Transverse colon (tissue), 4 donors: ENCODE data around the gene NEK1. TPM values are rescaled to one million over a fixed set of nuclear protein-coding genes. Genes with fewer than 3 reads are reported as not detected.

Source experiments
- DNase-seq: peaks from one replicate; pipeline ENCODE4 v3.0.0-alpha.2; 2019
- H3K27ac ChIP-seq, 4 donors: fragments of 200-600 bp; sonication (generic); 2 replicates each; pipeline ENCODE4 v1.5.1; 2016 to 2018; ENCODE audit warnings: inconsistent platforms in 4 of 4
- H3K27me3 ChIP-seq: fragments of 200-600 bp; sonication (generic); 2 replicates; pipeline ENCODE4 v1.5.1; 2017; ENCODE audit warnings: inconsistent platforms
- H3K36me3 ChIP-seq, 4 donors: fragments of 200-600 bp; sonication (generic); 2 replicates each; pipeline ENCODE4 v1.5.1; 2017 to 2019; ENCODE audit warnings: inconsistent platforms in 4 of 4
- H3K4me1 ChIP-seq, 4 donors: fragments of 200-600 bp; sonication (generic); 2 replicates each; pipeline ENCODE4 v1.5.1; 2017 to 2020; ENCODE audit warnings: inconsistent platforms in 4 of 4
- H3K4me3 ChIP-seq, 4 donors: fragments of 200-600 bp; sonication (generic); 1 replicate in 1 of 4; 2 replicates in 3 of 4; pipeline versions ENCODE4 v1.5.1 to v1.6.1; 2017 to 2019; ENCODE audit warnings: inconsistent platforms in 4 of 4
- H3K9me3 ChIP-seq, 2 donors: fragments of 200-600 bp; sonication (generic); 2 replicates each; pipeline ENCODE4 v1.5.1; 2017 to 2019; ENCODE audit warnings: inconsistent platforms in 2 of 2
- CTCF ChIP-seq, 5 experiments: fragments of 200-600 bp in 3 of 5; fragments of 450-650 bp in 2 of 5; sonication (generic) in 3 of 5; IDR thresholded peaks; 1 replicate in 2 of 5; 2 replicates in 3 of 5; pipeline ENCODE4 v1.5.1; 2016 to 2017; ENCODE audit warnings: antibody characterized with exemption in 5 of 5, inconsistent platforms in 3 of 5, mild to moderate bottlenecking in 2 of 5, moderate library complexity in 1 of 5
- EP300 ChIP-seq: sonication (generic); formaldehyde crosslinking; IDR thresholded peaks from one replicate; pipeline ENCODE4 v1.6.1; 2017; ENCODE audit warnings: antibody characterized with exemption, low read depth
- POLR2A ChIP-seq: fragments of 450-650 bp; IDR thresholded peaks from one replicate; pipeline ENCODE4 v1.6.1; 2016; ENCODE audit warnings: antibody characterized with exemption, mild to moderate bottlenecking, moderate library complexity
- POLR2AphosphoS5 ChIP-seq, 3 donors: sonication (generic); formaldehyde crosslinking; IDR thresholded peaks; one replicate each; pipeline ENCODE4 v1.6.1; 2016; ENCODE audit warnings: antibody characterized with exemption in 3 of 3
- WGBS, 2 donors: methylation state at CpG; one replicate each; pipeline ENCODE4 v1.1.5; 2018; ENCODE audit warnings: low coverage in 1 of 2; 5-methylcytosine and 5-hydroxymethylcytosine counted together
- in situ Hi-C, 4 donors: fragments of 200-750 bp; cut with MboI; loops; one replicate each; pipeline versions ENCODE4 v1.15.0 to v1.15.1; 2017; ENCODE audit warnings: low sequenced_read_pairs in 3 of 4, low pct_ligation_motif_present in 1 of 4, low pct_unique_long_range_greater_than_20kb in 1 of 4
- intact Hi-C: fragments of 100-400 bp; cut with DNase I; formaldehyde crosslinking; loops from one replicate; pipeline ENCODE4 v1.15.1; 2023; ENCODE audit warnings: low total_unique reads
- total RNA-seq, 4 donors: library from RNA; depleted of rRNA; stranded (reverse); fragments of >200 nt; gene quantifications; one replicate each; pipeline ENCODE4 v1.1.0, GENCODE V29; 2016

Gene NEK1
- total RNA-seq, 4 donors from 2014 or later, result 7.6 to 14.9 (median 10.2) TPM

DNA sequence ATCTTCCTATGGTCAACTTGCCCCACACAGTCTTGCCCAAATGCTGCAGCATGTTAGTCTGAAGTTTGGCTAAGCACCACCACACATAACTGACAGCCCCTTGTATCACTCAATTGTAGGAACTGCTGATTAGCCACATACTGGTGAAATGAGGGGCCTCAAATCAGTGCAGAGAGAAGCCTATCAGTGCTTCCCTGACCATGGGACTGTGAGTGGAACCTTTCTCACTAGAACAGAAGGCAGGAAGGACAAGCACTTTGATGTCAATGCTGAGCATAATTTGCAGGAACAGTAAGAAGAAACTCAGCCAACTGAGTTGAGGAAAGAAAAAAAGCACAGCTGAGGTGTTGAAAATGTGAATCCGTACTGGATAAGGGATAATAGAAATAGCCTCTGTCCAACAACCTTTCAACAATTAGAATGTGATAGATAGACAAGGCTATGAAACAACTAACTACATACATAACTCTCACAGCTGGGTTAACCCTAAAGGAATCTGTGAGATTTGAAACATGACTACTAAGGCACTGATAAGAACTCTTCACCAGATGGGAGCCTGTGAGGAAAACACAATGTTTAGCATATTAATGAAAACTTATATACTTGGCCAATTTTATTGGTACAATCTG, 205.1 kb downstream of the NEK1 start:
- peaks cover 0 to 7% (median 0%) of the 10 kb centered on the region in 4 donors for H3K4me1 ChIP-seq
- no peak overlapping the region for H3K4me3 ChIP-seq
- no peaks in the 10 kb centered on the region for H3K27me3 ChIP-seq
- H3K27ac ChIP-seq, result no peak overlapping the region
- no peaks in the 10 kb centered on the region for H3K9me3 ChIP-seq
- TF ChIP-seq CTCF (IDR thresholded peaks at IDR 0.05) (no peak), EP300 (no peak), POLR2AphosphoS5 (IDR thresholded peaks at IDR 0.05) (no peak), POLR2A (no peak)
- no peaks in the 10 kb centered on the region for H3K36me3 ChIP-seq
- intact Hi-C loops, result no loop called here
- in situ Hi-C loops, result no loop called here
- 80 to 91% methylated on average over 1 of the region's 1 CpG for WGBS, 2 donors
- DNase-seq, result no peak

DNA sequence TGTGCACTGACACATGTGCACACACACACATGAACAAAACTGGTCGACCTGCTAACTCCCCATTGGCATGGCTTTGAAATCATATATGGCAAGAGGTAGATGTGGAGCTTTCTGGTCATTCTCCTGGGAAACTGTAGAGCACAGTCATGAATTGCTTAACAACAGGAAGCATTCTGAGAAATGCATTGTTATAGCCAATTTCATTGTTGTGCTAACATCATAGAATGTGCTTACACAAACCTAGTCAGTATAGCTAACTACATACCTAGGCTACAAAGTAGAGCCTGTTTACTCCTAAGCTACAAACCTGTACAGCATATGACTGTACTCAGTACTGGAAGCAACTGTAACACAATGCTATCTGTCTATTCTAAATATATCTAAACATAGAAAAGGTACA, 207.4 kb downstream of the NEK1 start:
- no peak for TF ChIP-seq POLR2AphosphoS5 (IDR thresholded peaks at IDR 0.05)
- no peak for TF ChIP-seq CTCF (IDR thresholded peaks at IDR 0.05)
- no peak for TF ChIP-seq POLR2A
- no peak for TF ChIP-seq EP300

GRCh38 chr4:169400832-169401231, 211.6 kb downstream of the NEK1 start:
- no peaks in the 10 kb centered on the region for H3K36me3 ChIP-seq
- intact Hi-C loops (no loop called here), in situ Hi-C loops (no loop called here)
- no peak overlapping the region for H3K27ac ChIP-seq
- peaks cover 0 to 12% (median 0%) of the 10 kb centered on the region in 4 donors for H3K4me1 ChIP-seq
- no peaks in the 10 kb centered on the region for H3K27me3 ChIP-seq
- no peak for TF ChIP-seq CTCF (IDR thresholded peaks at IDR 0.05)
- TF ChIP-seq POLR2AphosphoS5 (IDR thresholded peaks at IDR 0.05), result no peak
- no peak for TF ChIP-seq EP300
- no peak for TF ChIP-seq POLR2A
- H3K4me3 ChIP-seq, result no peak overlapping the region
- no peaks in the 10 kb centered on the region for H3K9me3 ChIP-seq
- no peak for DNase-seq
- 62% methylated on average over 3 of the region's 3 CpGs for WGBS, 2 donors

More for the DNA sequence above, 207.4 kb downstream of the NEK1 start:
- no peak overlapping the region for H3K27ac ChIP-seq
- no peaks in the 10 kb centered on the region for H3K36me3 ChIP-seq
- no peaks in the 10 kb centered on the region for H3K27me3 ChIP-seq
- H3K4me3 ChIP-seq, result no peak overlapping the region
- no peak for DNase-seq
- in situ Hi-C loops (no loop called here), intact Hi-C loops (no loop called here)
- peaks cover 0 to 7% (median 0%) of the 10 kb centered on the region in 4 donors for H3K4me1 ChIP-seq
- no peaks in the 10 kb centered on the region for H3K9me3 ChIP-seq
- WGBS, 2 donors, result 31% methylated on average over 1 of the region's 1 CpG; no CpG with 5 or more reads in 1 of the 2 donors

DNA sequence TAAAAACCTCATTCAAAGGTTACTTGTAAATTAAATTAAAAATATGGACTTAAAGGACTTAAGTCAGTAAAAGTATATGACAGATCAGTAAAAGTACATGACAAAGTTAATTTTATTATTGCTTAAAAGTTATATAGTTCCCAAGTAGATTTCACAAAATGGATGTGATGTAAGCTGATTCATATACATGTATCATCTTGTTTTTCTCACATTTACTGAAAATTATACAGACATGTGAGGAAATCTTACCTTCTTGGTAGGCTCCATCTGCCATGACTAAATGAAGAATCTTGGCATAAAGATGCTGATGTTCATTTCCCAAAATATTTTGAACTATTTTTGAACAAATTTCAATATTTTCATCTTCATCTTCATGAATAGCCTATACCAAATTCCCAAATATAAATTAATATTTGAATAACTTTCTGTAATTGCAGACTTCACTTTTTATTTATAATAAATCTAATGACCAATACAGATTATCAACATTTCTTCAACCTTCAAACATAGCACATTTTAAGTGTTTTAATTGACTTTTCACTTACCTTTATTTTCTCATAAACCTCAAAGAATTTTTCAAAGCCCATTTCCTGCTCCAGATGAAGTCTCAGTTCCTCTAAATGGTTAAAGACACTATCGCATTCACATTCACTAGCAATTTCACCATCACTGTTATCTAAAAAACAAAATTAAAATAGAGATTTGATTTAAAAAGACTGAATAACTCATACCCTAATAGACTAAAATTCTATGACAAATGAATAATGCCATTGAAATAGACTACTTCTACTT, 212.2 kb downstream of the NEK1 start:
- Histone ChIP-seq H3K4me1 (peaks cover 0 to 11% (median 0%) of the 10 kb centered on the region in 4 donors), H3K36me3 (no peaks in the 10 kb centered on the region), H3K27ac (no peak overlapping the region), H3K9me3 (no peaks in the 10 kb centered on the region), H3K27me3 (no peaks in the 10 kb centered on the region), H3K4me3 (no peak overlapping the region)
- WGBS, 2 donors, result 77 to 83% methylated on average over 1 of the region's 1 CpG
- in situ Hi-C loops (no loop called here), intact Hi-C loops (no loop called here)
- no peak for DNase-seq
- no peak for TF ChIP-seq POLR2A
- TF ChIP-seq POLR2AphosphoS5 (IDR thresholded peaks at IDR 0.05), result no peak
- TF ChIP-seq EP300, result no peak
- TF ChIP-seq CTCF (IDR thresholded peaks at IDR 0.05), result no peak
